HG02571 (cell line): ENCODE results near the gene KRT9.
"Not testable (repeated sequence)": the region's sequence is repeated elsewhere in the genome, so short reads cannot be mapped to it uniquely, and the experiment has no call there.

Experiments
- ATAC-seq: cut with Tn5 transposase; IDR thresholded peaks from one replicate; pipeline ENCODE4 v1.9.1; 2021; ENCODE audit warnings: mild to moderate bottlenecking, moderate library complexity; ENCODE audit not compliant: unreplicated experiment

Gene KRT9

DNA sequence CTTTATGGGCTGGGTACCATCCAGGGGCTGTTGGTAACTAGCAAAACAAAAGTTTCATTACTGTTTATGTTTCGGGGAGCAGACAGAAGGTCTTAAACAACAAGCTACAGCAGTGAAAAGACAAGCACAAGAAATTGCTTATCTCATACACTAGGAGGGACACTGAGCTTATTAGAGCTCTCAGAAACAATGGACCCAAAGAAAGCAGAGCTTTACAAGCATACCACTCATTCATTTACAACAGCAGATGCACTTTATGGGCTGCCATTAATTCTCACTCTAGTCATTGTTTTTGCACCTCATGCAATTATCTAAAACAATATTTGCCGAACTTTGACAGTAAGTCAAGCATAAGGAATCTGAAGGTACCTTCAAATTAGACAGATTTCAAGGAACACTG is 30.7 kb upstream of the KRT9 start:
- no peak for ATAC-seq

DNA sequence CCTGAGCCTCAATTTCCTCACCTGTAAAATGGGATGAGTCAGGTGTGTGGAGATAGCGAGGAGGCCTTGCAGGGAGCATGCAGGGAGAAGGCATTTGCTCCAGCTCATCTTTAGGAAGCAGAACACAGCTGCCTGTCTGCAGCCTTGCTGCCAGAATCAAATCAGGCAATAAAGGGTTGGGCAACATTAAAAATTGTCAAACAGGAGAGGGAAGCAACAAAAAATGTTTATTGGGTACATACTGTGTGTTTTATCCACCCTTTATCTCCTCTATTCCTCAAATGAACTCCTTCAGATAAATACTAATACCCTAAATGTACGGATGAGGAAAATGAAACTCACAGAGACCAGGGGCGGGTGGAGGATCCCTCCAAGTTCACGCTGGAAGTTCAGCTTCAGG is 28.5 kb upstream of the KRT9 start:
- ATAC-seq = no peak

DNA sequence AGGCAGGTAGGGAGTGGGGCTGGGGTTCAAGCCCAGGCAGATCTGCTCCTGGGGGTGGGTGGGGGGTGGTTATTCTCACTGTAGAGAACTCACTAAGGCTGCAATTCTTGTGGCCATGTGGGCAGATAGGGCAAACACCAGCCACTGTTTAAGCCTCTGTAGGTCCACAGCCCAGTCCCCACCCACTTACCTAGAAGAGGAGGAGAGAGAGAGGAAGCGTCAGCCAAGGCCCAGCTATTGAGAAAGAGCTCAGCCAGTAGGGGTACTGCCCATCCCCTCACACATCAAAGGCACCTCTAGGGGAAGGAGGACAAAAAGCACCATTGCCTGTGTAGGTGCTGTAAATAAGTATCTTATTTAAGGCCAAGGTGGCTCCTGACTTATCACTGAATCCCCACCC is 27.8 kb upstream of the KRT9 start:
- ATAC-seq = no peak

DNA sequence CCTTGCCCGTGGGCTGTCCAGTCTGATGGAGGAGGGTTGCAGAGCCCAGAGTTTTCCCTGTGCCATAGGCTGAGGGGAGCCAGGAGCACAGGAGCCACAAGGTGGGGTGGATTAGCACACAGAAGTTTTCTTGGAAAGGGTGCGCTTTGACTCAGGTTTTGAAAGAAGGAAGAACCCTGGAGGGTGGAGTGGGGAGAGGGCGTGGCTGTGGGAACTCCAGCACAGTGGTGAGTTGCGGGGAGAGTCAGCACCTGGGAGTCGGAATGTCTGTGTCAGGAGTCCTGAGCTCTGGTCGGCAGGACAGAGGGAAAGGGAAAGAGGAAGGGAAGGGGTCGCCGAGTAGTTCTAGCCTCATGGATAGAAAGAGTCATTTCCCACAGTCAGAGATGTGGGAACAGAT is 23.7 kb upstream of the KRT9 start:
- ATAC-seq = no peak

DNA sequence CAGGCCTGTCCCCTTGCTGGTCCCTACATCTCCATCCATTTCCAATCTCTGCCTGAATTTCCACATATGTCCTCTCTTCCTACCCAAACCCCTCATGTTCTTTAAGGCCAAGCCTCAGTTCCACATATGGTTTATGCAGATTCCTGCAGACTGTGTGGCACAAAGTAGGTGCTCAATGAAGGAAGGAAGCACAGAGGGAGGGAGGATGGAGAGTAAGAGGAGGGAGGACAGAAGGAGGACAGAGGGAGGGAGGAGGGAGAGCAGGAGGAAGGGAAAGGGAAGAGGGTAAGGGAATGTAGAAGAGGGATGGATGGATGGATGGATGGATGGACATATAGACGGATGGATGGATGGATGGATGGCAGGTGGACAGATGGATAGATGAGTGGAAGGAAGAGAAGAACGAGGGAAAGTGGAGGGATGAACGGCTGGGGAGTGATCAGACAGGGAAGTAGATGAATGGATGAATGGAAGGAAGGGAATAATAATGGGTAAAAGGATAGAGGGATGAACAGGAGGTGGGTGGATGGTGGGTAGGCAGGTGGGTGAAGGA is 22.6 kb upstream of the KRT9 start:
- ATAC-seq = no peak

DNA sequence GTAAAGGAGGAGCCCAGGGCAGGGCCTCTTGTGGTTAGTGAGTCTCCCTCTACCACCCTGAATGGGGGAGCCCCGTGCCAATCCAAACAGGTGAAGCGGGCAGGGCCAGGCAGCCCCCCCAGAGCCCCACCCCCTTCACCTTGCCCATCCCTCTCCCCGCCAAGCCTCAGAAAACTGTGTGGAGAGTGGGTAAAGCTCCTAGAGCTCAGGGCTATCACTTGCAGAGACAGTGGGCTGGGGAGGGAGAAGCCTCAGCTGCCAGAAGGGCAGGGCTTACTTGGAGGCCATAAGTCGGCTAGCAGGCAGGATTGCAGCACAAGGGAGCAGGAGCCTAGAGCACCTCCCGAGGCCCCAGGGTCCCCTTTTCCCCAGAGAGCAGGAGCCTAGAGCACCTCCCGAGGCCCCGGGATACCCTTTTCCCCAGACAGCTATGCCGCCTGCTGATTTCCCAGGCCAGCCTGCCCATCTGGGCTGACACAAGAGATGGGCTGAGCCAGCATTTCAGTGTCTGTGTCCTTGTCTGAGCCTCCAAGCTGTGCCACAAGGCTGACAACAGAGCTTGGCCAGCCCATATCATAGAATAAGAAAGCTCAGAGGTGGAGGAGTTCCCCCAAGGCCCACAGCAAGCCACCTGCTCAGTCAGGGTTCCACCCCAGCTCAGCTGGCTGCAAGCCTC is 21.6 kb upstream of the KRT9 start:
- ATAC-seq = no peak

DNA sequence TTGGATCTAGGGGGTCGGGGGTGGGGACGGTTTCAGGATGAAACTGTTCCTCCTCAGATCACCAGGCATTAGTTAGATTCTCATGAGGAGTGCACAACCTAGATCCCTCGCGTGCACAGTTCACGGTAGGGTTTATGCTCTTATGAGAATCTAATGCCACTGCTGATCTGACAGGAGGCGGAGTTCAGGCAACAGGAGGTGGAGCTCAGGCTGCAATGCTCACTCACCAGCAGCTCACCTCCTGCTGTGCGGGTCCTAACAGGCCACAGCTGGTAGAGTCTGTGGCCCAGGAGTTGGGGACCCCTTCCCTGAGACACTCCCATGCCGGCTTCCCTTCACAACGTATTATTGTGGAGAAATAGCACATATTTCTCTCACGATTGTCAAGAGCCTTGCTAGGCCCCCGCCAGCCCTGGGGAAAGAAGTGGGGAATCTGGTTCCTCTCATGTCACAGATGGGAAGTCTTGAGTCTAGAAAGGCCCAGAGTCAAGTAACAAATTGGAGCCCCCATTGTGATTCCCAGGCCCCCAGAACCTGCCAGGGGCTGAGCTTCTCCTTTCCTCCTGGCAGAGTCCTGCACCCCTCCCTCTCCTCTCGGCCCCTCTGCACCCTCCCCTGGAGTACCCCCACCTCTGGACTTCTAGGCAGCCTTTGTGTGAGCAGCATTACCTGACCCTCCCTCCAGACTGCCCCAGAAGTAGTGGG is 20.9 kb upstream of the KRT9 start:
- no peak for ATAC-seq

DNA sequence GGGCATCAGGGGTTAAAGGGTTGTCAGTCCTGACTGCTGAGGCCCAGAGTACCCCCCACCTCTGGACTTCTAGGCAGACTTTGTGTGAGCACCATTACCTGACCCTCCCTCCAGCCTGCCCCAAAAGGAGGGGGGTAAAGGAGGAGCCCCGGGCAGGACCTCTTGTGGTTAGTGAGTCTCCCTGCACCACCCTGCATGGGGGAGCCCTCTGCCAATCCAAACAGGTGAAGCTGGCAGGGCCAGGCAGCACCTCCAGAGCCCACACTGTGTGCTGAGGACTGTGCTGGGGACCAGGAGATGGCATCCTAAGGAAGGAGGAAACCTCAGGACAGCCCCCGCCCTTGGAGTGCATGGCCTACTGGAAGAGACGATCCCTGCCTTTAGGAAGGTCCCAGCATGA is 17.4 kb upstream of the KRT9 start:
- ATAC-seq = no peak

DNA sequence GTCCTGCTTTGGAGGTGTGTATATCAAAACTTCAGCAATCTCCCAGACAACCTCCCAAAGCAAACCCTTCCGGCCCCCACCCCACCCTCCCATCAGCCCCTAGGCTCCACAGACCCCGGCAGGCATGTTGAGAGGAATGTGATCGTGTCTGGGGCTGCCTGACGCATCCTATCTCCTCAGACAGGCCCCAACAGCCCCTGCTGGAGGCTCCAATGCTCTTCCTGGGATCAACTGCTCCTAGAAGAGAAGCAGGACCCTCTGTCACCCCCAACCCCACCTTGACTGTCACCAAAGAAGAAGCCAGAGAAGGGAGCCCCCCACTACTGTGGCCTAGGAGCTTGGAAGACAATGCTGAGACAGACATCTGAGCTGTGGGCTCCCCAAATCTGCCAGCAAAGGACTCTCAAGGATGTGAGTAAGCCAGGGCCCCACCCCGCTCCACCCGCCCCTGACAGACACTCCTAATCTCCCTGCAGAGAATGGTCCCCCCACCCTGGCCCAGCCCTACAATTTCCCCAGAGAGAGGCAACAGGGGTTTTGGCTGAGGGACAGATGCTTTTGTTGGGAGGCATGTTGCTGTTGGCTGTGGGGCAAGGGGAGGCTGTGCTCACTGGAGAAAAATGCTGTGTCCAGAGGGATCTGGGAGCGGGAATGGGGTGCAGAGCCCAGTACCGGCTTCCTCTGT is 16.4 kb upstream of the KRT9 start:
- no peak for ATAC-seq

DNA sequence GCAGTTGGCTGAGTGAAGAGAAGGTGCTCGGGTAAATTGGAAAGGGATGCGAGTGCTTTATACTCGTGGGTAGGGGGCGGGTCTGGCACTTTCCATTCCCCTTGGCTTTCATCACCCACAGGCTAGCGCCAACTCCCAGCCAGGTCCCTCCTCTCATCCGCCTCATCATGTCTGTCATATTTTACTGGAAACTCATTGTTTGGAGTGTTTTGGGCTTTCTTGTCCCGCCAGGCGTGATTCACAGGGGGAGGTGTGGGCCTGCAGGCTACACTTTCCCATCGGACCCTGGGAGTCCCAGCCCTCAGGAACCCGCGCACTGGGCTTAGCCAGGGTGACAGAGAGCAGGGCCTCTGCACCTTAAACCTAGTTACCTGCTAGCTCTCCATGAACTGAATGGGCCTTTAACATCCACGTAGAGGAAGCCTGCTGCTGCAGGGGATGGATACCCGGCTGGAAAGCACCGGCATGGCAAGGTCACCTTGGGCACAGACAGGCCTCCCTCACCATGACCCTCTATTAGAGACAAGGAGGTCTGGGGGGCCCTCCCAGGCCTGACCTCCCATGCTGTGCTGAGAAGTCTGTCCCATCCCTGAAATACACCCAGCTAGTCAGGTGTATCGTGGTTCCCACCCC is 15.1 kb upstream of the KRT9 start, which contains the start of gene KRT14:
Gene KRT14 (minus strand): TSS at position 33 of the 633 bp plus-strand sequence. CDS start 61 bp downstream, outside the sequence.
- no peak for ATAC-seq

DNA sequence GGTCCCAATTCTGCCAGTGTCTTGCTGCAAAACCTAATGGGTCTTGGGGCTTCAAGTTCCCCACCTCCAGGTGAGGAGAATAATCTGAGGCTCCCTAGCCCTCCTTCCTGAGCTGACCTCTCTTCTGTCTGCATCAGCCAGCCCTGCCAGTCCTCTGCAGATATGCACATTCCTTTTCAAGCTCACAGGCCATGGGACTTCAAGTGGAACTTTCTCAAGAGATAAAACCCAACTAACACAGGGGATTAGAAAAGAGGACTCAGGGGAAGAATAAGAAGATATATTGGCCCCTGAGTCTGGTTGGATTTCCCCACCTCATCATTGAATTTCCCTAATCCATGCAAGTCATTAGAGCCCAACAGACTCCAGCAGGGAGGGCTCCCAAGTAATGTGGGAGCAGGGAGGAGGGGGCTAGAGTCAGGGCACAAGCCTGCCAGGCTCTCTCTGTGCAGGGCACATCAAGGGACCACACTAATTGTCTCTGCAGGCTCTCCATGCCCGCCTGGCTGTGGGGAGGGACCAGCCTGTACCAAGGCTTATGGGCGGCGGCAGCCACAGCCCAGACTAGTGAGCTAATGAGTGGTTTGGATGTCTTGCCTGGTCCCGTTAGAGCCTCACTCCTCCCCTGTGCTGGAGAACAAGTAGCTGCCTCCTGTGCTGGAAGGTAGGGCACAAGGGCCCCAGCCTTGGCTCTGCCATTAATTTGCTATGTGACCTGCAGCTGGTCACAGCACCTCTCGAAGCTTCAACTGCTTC is 13.6 kb upstream of the KRT9 start:
- no peak for ATAC-seq

DNA sequence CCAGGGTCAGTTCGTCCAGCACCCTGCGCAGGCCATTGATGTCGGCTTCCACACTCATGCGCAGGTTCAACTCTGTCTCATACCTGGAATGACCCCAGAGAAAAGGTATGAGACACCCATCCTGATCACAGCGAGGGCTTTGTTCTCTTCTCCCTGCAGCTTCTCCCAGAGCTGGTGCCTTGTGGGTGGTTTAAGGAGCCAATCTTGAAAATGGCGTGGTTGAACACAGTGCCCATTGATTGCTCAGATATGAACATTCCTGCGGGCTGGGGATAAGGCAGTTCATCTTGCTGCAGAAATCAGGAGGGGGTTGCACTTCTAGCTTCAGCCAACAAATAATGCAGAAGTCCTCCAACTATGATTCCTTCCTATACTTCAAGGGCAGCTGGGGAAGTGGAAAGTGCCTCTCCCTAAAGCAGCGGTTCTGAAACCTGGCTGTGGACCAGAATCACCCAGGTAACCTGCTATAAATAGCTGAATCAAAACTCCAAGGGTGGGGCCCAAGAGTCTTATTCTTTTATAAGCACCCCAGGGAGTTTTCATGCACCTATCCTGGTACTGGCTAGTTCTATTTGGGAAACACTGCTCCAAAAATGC is 12.6 kb upstream of the KRT9 start:
- ATAC-seq = not testable (repeated sequence)

DNA sequence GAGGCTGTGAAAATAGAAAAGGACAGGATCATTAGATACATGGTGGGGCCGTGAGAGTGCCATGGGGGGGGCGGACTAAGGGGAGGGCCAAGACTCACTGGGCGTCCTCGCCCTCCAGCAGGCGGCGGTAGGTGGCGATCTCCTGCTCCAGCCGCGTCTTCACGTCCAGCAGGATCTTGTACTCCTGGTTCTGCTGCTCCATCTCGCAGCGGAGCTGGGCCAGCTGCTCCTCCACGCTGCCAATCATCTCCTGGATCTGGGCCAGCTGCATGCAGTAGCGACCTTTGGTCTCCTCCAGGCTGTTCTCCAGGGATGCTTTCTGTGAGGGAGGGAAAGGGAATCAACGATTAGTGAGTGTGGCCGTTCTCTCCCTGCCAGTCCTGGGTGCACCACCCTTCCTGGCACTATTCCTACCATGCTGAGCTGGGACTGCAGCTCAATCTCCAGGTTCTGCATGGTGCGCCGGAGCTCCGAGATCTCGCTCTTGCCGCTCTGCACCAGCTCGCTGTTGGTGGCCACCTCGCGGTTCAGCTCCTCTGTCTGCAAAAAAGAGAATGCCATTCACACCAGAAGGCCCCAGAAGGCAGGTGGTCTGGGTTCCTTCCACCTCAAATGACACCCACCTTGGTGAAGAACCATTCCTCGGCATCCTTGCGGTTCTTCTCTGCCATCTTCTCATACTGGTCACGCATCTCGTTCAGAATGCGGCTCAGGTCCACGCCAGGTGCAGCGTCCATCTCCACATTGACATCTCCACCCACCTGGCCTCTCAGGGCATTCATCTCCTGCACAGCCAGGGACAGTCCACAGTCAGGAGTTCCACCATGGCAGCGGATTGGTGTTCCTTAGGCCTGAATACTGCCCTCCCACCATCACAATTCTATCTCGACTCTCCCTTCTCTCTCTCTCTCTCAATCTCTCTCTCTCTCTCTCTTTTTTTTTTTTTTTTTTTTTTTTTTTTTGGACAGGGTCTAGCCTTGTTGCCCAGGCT is 11.6 kb upstream of the KRT9 start:
- no peak for ATAC-seq

DNA sequence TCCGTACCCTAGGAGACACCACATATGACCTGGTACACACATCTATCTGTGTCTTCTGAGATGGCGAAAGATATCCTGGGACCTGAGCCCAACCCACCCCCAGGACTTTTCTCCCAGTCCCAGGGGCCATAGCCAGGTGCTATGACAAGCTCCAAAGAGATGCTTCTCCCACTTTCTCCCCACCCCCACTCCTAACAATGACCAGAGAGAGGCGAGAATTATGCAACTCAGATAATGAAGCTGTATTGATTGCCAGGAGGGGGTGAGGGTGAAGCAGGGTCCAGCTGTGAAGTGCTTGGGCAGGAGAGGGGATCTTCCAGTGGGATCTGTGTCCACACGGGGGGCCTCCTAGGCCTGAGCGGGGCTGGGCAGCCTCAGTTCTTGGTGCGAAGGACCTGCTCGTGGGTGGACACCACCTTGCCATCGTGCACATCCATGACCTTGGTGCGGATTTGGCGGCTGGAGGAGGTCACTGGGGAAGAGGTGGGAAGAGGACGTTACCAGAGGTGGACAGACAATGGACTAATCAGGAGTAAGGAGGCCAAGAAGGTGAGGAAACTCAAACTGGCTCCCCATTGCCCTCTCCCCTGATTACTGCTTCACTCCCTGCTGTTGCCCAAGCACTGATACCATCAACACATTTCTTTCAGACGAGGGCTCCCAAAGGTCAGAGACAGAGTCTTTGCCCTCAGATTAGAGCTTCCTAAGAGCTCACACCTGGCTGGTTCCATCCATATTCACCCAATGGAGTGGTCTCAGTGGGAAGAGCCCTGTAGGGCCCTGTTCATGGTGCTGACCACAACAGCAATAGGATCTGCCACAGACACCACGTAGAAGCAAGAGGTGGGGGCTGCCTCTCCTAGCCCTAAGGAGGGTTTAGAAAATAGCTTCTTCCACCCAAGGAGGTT is 10.5 kb upstream of the KRT9 start:
- ATAC-seq = not testable (repeated sequence)

DNA sequence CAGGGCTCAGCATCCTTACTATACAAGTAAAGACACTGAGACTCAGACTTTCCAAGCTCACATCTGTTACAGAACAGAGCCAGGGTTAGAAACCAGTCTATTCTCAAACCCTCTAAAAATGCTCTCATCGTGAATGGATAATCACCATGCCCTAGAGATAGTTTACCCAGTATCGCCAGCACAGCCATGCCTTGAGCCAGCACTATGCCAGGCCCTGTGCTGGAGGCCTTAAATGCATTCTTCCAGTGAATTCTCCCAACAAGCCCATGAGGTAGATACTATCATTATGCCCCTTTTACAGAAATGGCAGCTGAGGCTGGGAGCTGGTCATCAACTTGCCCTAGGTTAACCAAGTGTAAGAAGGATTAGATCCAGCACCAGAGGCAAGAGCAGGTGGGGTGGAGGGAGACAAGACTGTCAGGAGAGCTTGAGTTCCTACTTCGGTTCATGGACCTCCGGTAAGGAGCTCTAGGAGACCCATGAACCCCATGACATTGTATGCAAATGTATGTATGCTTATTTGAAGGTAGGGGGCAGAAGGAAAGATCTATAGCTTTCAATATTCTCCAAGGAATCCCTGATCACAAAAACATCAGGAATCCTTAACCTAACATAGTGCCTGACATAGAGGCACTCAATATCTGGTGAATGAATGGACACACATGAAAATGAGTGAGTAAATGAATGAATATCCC is 9.7 kb upstream of the KRT9 start:
- no peak for ATAC-seq

DNA sequence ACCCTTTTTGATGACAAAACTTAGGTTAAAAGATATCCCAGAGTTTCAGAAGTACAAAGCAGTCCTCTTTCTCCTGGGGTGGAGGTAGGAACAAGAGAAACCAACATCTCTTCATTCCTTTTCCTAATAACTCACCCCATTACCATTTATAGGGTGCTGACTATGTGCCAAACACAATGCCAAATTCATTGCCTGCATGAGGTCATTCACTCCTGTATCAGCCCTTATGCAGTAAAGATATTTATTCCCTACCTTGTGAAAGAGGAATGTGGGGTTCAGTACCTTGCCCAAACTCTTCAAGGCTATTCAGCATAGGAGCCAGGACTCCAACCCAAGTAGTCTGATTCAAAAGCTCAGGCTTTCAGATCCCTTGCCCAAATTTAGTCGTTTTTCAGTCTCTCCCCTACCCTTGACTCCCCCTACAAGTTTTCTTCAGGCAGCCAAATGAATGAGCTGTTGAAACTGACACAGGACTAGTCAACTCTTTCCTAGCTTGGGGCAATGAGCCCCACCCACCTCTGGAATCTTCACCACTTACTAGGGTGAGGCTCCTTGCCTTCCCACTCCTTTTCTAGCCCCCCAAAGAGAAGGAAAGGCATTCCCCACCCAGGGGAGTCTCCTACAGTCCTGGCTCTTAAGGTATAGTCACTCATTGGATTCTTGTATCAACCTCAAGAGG is 9.0 kb upstream of the KRT9 start:
- ATAC-seq = no peak

DNA sequence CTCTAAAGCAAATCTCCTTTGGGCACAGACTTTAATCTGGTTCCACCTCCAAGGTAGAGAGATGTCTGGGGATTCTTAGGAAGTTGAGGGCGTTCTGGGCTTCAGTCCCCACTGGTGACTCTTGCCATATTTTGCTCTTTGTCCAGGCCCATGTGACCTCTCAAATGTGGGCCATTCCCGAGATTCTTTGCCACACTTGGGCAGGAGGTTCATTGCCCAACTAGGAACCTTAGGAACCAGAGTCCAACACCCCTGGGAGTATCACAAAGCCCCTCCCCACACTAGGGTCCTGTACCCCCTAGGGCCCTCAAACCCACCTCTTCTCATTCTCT is 8.4 kb upstream of the KRT9 start:
- ATAC-seq = no peak
